GM21723 (cell line): ENCODE measurements around the gene ADM2.
A peak's percentile ranks its signal among the peaks of the same experiment; 100 is the strongest.
"Not testable (repeated sequence)": the region's sequence is repeated elsewhere in the genome, so short reads cannot be mapped to it uniquely, and the experiment has no call there.

Experiments
- ATAC-seq: cut with Tn5 transposase; IDR thresholded peaks from one replicate; pipeline ENCODE4 v1.9.1; 2021; ENCODE audit warnings: mild to moderate bottlenecking, moderate library complexity; ENCODE audit not compliant: unreplicated experiment

ADM2 gene

DNA sequence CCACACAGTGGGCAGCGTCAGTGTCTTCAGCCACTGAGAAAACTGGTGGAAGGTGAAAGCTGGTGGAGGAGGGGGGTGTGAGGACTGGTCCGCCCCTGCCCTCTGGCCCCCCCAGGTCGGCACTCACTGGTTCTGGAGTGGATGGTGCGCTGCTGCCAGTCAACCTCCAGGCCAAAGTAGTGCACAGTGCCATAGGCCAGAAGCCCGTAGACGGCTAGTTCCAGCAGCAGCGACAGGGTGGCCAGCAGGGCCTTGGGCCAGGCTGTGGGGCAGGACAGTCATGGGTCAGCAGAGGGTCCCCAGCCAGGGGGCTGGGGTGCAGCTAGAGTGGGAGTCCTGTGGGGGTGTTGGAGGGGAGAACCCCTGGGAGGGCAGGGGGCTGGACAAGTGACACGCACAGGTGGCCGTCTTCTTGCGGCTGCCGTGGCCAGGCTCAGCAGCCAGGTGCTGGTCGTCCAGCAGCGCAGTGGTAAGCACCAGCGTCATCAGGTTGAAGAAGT is 24.0 kb downstream of the ADM2 start:
- no peak for ATAC-seq

DNA sequence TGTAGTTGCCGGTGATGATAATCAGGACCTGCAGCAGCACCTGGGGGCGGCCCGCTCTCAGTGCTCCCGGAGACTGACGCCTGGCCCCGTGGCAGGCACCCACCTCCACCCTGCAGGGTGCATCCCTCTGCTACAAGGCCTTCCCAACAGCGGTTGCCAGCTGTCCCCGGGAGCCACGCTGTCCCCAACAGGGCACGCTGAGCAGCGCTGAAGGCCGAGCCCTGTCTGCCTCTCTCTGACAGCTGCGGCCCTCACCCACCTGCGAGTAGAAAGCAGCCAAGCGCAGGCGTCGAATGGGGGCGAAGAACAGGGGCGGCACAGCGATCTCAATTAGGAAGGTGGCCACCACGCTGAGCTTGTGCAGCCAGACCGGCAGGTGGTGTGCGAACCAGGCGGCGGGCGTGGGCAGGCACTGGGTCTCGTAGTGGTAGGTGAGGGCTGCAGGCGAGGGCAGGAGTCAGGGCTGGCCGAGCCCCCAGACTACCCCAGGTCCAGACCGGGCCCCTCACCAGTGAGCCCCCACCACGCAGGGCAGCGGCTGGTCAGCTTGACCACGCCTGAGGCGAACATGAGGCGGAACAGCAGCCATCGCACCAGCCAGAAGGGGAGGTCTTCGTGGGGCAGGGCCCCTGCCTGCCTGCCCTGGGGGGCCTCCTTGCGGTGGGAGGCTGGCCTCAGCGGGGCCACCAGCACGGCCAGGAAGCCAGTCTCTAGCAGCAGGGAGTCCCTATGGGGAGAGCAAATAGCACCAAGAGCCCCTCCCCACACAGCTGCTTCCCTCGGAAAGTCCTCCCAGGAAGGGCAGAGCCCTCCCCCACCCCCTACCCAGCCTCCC is 24.6 kb downstream of the ADM2 start:
- ATAC-seq: no peak

DNA sequence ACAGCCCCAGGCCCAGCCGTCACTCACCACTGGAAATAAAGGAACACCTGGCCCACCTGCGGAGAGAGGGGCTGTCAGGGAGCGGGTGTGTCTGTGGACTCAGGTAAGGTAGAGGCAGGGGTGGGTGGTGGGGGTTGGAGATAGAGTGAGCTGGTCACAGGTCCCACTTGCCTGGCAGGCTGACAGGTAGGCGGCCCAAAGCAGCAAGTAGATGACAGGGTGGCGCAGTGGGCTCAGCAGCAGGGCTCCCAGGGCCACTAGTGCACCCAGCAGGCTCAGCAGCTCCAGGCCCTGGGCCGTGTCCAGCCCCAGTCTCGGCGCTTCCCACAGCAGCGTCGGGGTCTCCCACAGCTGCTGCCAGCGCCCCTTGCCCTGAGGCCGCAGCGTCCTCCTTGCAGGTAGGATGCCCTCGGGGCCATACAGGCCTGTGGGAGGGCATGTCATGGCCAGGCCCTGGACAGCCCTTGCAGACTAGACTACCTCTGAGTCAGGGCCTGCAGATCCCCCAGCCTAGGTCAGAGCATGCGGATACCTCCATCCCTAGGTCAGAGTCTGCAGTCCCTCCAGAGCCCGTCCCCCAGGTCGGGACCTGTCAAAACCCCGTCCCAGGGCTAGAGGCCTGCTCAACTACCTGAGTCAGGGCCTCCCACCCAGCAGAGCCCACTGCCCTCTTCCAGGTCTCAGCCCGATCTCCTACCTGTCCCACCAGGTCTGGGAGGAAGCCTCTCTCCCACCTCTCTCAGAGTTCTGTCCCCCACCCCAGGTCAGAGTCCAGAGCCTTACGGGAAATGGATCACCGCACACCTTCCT is 25.5 kb downstream of the ADM2 start:
- ATAC-seq: peak; percentile 3

DNA sequence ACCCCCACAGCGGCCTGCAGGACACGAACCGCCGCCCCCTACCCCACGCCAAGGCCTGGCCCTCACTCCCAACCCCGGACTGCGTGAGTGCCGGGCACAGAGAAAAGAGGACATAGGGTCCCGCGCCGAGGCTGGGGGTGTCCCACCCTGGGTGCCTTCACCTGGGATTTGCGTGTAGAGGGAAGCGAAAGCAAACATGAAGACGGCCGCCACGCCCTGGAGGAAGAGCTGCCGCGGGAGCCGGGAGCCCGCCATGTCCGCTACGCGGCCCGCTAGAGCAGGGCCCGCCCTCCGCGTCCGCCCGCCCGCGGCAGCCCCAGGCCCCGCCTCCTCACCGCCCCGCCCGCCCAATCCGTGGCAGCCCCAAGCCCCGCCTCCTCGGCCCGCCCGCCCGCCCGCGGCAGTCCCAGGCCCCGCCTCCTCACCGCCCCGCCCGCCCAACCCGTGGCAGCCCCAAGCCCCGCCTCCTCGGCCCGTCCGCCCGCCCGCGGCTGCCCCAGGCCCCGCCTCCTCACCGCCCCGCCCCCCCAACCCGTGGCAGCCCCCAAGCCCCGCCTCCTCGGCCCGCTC is 26.2 kb downstream of the ADM2 start, which contains the start of gene LMF2:
Gene LMF2 (minus strand): TSS at position 282 of the 570 bp plus-strand sequence. CDS start 27 bp downstream, at position 255.
- ATAC-seq: peak; percentile 43

DNA sequence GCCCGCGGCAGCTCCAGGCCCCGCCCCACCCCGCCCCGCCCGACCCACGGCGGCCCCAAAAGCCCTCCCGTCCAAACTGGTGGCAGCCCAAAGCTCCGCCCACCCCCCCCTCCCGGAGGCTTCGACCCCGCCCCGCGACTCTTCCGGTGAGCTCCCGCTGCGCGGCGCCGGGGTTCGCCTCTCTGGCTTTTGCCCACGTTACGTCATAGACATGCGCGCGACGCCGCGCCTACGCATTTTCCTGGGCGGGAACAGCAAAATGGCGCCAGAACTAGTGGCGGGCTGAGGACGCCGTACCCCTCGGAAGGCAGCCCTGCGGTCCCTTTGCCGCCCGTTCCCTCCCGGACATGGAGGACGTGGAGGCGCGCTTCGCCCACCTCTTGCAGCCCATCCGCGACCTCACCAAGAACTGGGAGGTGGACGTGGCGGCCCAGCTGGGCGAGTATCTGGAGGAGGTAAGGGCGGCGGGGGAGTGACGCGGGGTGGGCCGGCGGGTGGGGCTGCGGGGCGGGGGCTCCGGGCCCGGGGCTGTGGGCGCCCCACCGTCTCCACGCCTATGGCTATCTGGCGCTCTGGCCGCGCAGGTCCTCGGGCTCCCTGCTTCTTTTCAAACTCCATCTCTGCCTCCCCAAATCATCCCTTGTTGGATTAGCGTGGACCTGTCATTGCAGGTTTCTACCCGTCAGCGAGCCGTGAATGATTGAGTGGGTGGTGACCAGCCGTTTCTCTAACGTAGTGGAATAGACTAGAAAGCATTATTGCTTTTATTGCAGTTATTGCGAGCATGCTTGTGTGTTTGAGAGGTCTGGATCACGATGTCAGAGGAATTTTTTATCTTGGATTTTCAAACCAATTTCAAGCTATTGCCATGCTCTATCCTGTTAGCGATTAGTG is 26.9 kb downstream of the ADM2 start, which contains the start of gene NCAPH2:
Gene NCAPH2 (plus strand): TSS at position 234 of the 894 bp plus-strand sequence. CDS start 114 bp downstream, at position 348.
- ATAC-seq: peak; percentile 68

DNA sequence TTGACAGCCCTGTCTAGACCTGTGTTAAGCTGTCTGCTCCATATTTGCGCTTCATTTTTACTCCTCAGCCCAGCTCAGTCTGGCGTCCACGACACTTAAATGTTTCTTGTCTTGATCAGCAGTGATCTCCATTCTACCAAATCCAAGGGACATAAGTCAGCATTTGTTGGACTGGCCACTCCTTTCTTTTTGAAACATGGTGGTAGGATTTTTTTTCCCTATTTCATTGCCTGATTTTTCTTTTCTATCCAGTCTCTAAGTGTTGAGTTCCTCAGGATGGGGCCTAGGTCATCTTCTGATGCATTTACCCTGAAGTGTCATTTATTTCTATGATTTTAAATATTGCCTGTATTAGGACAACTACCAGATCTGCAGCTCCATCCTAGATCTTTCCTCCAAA is 27.6 kb downstream of the ADM2 start:
- ATAC-seq: no peak

DNA sequence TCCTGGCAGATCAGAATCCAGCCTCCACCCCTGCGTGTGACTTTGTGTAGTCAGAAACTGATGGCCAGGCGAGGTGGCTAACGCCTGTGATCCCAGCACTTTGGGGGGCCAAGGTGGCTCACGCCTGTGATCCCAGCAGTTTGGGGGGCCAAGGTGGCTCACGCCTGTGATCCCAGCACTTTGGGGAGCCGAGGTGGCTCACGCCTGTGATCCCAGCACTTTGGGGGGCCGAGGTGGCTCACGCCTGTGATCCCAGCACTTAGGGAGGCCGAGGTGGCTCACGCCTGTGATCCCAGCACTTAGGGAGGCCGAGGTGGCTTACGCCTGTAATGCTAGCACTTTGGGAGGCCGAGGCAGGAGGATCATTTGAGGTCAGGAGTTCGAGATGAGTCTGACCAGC is 31.8 kb downstream of the ADM2 start:
- no peak for ATAC-seq

DNA sequence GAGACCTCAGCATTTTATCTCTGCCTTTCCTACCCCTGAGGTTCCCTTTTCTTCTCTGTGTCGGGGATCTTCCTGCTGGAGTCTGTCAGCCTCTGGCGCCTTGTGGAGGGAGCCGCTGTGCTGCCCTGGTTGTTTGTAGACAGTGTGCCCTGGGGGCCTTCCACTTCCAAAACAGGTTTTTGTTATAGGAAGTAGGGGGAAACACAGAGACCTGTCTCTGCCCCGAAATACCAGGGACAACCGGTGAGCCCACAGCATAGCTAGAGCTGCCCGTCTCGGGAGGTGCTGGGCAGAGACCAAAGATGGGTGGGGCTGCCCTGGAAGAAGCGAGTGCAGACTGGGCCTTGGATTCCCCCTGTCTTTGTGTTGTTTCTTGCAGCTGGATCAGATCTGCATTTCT is 34.7 kb downstream of the ADM2 start:
- no peak for ATAC-seq

DNA sequence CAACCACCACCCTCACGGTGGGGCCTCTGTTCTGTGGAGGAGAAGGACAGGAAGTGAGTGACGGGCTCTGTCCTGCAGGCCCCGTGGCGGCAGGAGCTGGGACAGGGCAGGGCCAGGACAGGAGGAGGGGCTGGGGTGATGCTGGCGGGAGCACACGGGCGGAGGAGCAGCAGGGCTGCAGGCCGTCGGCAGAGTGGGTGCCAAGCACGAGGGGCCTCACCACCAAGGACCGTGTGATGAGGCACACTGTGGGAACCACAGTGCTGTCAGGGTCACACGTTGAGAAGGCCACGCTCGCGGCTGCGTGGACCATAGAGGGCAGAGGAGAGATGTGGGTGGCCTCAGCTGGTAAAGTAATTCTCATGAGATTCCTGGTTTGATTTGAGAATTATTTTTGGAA is 35.5 kb downstream of the ADM2 start:
- ATAC-seq: no peak

DNA sequence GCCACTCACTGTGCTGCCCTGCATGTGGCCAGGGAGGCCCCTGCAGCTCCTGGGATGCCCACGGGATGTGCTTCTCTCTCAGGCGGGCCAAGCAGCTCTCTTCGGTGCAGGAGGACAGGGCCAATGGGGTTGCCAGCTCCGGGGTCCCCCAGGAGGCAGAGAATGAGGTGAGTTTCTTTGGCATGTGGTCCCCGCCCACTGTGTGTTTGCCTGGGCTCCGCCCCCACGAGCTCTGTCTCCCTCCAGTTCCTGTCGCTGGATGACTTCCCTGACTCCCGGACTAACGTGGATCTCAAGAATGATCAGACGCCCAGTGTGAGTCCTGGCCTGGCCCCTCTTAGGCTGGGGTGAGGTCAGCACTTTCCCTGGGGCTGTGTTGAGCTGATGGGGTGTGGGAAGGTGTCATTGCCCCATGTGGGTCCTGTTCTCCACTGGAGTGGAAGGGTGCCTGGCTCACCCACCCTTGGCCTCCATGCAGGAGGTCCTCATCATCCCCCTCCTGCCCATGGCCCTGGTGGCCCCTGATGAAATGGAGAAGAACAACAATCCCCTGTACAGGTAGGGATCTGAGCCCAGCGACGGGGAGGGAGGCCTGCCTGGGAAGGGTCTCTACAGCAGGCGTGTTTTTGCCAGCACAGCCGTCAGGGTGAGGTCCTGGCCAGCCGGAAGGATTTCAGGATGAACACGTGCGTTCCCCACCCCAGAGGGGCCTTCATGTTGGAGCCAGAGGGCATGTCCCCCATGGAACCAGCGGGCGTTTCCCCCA is 36.3 kb downstream of the ADM2 start:
- ATAC-seq: no peak

DNA sequence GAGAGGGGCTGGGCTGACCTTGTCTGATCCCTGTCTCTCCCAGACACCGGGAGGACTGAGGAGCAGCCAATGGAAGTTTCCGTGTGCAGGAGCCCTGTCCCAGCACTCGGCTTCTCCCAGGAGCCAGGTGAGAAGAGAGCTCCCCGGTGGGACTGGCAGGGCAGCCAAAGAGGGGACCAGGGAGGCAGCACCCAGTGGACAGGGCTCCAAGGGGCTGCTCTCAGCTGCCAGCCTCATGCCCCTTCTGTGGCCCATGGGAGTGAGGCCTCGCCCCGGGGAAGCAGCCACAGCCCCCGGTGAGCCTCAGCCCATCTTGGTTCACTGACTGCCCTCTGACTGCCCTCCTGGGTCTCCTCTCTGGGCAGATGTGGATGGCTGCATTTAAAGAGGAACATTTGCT is 37.3 kb downstream of the ADM2 start:
- ATAC-seq: no peak

DNA sequence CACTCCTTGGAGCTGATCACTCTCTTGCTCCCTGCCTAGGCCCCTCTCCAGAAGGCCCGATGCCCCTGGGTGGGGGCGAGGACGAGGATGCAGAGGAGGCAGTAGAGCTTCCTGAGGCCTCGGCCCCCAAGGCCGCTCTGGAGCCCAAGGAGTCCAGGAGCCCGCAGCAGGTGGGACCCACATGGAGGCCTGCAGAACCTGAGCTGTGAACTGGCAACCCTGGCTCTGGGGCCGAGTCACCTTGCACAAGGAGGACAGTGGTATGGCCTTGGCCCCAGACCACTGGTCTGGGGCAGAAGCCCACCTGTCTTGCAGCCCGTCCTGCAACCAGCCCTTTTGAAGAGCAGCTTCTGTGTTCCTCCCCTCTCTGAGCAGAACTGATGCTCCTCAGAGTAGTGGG is 37.8 kb downstream of the ADM2 start:
- no peak for ATAC-seq

DNA sequence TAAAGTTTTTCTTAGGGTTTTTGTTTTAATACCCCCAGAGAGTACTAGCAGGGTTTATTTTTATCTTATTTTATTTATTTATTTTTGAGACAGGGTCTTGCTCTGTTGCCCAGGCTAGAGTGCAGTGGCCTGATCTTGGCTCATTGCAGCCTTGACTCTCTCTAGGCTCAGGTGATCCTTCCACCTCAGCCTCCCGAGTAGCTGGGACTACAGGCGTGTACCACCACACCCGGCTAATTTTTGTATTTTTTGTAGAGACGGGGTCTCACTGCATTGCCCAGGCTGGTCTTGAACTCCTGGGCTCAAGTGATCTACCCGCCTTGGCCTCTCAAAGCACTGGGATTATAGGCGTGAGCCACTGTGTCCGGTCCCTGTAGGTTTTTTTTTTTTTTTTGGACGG is 38.8 kb downstream of the ADM2 start:
- ATAC-seq: not testable (repeated sequence)

DNA sequence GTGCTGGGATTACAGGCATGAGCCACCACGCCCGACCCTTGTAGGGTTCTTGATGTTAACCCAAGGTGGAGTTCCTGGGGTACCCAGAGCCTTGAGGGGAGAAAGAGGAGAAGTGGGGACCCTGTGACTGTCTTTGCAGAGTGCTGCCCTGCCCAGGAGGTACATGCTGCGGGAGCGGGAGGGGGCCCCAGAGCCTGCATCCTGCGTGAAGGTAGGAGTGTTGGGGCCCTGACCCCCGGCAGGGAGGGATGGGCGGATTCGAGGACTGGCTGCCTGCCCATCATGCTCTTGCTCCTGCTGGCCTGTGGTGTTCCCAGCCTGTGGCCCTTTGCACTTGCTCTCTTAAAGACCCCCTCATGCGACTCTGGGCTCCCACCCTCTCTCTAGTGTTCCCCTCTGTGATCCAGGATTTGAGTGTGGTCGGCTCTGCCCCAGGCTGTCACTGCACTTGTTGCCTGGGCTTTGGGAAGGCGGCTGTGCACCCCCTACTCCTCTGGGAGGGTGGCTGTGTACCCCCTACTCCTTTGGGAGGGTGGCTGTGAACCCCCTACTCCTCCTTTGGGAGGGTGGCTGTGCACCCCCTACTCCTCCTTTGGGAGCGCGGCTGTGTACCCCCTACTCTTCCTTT is 39.6 kb downstream of the ADM2 start:
- no peak for ATAC-seq

DNA sequence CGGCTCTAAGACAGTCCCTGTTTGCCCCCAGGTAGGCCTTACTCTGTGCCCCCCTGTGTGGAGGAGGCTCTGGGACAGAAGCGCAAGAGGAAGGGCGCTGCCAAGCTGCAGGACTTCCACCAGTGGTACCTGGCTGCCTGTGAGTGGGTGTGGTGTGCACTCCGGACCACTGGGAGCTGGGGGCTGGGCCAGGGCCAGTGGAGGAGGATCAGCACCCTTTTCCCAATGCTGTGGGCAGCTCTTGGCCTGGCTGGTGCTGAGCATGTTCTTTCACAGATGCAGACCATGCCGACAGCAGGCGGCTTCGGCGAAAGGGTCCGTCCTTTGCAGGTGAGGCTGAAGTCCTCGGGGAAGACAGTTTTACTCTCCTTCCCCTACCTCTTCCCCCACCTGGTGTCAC is 40.4 kb downstream of the ADM2 start:
- ATAC-seq: no peak

DNA sequence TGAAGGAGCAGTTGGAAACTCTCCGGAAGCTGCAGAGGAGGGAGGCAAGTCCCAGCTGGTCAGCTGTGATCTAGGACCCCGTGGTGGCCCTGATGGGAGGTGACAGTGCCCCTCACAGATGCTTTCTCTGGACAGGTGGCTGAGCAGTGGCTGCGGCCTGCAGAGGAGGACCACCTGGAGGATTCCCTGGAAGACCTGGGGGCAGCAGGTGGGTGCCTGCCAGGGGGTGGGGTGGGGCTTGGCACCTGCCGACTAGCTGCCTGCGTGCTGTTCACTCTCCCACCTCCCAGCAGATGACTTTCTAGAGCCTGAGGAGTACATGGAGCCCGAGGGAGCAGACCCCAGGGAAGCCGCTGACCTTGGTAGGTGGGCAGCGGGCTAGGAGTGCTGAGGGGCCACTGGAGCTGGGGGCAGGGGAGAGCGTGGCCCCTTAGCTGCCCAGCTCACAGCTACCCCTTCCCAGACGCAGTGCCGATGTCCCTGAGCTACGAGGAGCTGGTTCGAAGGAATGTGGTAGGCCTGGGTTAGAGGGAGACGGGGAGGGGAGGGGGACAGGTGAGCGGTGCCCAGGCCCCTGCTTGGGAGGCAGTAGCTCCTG is 41.0 kb downstream of the ADM2 start:
- no peak for ATAC-seq

DNA sequence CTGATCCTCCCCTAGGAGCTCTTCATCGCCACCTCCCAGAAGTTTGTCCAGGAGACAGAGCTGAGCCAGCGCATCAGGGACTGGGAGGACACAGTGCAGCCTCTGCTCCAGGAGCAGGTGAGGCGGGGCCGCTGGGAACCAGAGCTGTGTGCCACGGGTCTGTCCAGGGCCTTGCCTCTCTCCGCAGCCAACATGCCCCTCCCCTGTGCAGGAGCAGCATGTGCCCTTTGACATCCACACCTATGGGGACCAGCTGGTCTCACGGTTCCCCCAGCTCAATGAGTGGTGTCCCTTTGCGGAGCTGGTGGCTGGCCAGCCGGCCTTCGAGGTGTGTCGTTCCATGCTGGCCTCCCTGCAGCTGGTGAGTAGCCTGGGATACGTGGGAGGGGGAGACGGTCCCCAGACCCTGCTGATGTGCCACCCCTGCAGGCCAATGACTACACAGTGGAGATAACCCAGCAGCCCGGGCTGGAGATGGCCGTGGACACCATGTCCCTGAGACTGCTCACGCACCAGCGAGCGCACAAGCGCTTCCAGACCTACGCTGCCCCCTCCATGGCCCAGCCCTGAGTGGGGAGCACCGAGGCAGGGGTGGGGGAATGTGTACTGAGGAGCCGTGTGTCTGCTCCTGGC is 41.6 kb downstream of the ADM2 start:
- no peak for ATAC-seq

DNA sequence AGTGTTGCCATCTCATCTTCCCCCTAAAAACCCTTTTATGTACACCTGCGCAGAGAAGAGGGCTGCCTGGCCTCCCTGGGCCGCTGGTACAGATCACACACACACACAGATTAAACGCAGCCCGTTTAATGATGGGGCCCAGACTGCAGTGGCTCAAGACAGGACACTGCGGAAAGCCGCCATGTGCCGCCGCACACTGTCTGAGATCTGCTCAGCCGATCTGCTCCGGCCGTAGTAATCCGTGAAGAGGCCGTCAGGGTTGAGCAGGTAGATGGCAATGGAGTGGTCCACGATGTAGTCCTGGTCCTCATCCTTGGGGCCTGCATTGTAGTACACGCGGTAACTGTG is 42.1 kb downstream of the ADM2 start:
- ATAC-seq: no peak
